GM19455 (cell line): Measurements from ENCODE around the gene RHBDF1.
A peak's percentile ranks its signal among the peaks of the same experiment; 100 is the strongest.

ENCODE experiments used
- ATAC-seq: cut with Tn5 transposase; IDR thresholded peaks from one replicate; pipeline ENCODE4 v1.9.1; 2021; ENCODE audit not compliant: unreplicated experiment

RHBDF1 gene

DNA sequence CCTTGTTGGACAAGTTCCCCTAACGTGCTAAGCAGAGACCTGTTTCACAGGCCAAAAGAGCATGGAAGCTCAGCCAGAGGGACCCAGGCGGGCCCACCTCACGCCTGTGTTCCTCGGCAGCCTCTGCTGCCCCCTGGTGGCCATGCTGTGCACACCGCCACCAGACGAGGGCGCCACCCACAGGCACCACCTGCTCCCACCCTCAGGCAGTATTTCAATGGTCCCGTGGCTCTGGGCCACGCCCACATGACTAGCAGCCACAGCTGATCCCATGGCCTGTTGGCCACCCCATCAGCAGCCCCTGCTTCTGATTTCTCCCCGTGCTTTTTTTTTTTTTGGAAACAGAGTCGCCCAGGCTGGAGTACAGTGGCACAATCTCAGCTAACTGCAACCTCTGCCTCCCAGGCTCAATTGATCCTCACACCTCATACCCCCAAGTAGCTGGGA, 24.5 kb upstream of the RHBDF1 start:
- no peak for ATAC-seq

- ATAC-seq = no peak
Observed at GRCh38 chr16:94918-95265, 22.5 kb upstream of the RHBDF1 start.

DNA sequence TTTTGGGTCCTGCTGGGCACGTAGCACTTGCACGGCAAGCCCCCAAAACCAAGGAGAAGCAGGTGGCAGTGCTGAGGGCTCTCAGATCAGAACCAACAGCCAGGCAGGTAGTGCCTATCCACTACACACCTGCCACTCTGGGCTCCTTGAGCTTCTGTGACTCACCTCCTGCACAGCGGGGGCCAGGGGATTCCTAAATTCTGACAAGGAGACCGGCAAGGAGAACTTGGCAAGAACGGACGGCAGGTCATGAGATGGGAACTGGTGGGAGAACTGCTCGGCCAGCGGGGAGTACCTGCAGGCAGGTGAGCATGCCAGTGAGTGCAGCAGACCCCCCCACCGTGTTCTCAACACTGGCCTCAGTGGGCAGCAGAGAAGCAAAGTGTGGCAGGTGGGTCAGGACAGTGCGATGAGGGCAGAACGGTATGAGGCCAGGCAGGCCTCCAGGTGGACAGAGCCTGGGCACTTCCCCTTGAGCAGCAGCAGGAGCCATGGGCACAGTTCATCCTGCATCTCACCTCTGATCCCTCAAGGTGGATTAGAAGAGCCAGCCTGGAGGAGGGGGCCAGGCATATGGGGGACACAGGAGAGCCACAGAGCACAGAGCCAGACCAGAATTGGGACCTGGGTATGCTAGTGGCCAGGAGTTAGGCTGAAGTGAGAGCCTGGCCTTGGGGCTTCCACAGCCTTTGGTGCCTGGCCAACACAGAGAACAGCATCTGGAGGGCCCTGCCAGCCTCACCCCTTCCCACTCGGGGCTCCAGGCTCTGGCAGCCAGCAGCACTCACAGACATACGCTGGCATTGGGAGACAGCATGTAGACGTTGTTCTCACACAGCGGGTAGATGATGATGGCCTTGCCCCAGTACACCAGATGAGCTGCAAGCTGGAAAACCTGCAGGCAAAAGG, 20.3 kb upstream of the RHBDF1 start:
- no peak for ATAC-seq

DNA sequence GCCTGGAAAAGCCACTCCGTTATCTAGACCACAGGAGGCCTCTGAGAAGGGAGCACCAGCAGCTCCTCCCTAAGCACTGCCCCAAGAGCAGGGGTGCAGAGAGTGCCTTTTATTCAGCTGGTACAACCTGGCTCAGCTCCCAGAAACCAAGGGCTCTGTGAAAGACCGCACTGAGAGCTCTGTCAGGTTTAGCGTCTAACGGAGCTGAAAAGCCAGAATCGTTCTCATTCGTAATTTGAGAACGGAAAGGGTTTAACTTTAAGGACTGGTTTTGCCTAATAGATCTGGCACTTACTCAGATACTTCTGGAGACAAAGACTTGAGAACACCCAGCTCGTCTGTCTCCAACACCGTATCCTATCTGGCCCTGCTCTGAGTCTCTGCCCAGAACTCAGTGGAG, 19.1 kb upstream of the RHBDF1 start:
- no peak for ATAC-seq

DNA sequence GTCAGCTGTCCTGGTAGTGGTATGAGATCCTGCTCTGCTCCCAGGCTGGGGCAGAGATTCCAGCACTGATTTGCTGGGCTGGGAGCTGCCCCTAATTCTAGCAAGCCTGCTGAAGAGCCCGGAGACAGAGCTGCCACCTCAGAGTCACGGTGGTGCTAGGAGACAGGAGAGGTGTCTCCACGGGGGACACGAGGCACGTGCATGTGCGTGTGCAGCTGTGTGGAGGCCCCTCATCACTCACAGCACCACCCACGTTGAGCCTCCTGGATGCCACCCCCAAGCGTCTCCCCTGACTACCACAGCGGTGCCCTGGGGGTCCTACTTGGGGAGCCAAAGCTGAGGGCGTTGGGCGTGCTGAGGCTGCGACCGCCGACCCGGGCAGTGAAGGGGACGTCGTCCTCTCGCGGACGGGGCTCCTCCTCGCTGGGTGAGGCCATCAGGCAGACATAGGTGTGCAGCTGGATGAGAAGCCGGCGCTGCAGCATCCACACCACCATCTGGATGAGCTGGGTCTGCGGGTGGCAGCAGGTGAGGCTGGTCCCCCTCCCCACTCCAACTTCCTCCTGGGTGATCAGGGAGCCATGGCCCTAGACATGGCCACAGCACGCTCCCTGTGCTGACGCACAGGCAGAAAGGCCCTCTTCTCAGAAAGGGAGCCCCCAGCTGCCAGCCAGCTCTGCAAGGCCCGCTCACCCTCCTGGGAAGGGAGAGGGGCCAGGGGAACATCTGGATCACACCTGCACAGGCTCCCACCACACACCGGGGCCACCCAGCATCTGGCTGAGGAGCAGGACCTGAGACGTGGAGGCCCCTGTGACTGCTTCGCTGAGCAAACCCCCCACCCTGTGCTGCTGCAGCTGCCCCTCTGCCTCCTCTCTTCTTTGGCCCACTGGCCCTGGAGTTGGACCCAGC, 17.2 kb upstream of the RHBDF1 start:
- no peak for ATAC-seq

DNA sequence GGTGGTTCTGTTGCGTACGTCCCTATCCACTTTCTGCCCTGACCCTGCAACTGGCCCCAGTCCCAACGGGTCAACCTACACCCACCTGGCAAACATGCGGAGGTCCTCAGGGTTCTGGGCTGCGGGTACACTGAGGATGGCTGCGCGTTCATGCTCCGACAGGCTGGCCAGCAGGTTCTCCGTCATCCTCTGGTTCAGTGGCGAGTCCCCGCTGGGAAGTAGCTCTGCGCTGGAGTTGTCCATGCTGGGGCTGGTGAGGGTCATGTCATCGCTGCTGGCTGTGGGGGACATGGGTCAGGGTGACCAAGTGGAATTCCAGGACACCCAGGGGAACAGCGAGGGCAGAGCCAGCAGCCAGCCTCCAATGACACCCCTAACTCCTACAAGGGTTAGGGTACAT, 16.2 kb upstream of the RHBDF1 start:
- ATAC-seq = no peak

DNA sequence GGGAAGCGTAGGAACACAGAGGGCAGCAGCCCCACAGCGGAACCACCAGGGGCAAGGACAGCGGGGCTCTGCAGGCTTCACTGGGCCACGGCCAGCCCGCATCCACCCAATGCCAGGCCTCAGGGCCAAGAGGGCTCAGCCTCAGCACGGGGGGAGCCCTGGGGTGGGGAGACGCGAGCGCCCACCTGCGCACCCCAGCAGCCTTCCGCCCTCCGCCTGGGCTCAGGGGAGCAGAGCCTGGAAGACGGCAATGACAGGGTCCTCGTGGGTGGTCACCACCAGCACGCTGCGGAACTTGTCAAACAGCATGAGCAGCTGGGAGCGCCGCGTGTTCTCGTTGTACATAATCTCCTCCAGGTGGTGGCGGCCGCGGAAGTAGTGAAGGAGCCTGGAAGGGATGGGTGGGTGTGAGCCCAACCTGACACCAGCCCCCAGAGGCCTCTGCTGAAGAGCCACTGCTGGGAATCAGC, 14.1 kb upstream of the RHBDF1 start:
- no peak for ATAC-seq

DNA sequence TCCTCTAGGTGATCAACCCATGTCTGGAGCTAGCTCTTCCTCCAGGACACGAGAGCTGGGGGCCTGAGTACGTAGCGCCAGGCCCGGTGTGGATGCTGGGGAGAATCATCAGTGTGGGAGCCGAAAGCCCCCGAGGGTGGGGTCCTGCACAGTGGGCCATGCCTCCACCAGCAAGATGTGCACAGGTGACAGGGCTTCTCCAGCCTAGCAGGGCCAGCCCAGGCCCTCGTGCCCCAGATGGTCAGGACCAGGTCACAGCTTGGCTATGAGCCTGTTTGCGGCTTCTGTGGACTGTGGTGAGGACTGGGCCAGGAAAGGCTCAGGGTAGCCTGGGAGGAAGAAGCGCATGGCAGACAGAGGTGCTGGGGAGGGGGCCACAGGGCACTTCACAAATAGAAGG, 13.4 kb upstream of the RHBDF1 start:
- no peak for ATAC-seq

DNA sequence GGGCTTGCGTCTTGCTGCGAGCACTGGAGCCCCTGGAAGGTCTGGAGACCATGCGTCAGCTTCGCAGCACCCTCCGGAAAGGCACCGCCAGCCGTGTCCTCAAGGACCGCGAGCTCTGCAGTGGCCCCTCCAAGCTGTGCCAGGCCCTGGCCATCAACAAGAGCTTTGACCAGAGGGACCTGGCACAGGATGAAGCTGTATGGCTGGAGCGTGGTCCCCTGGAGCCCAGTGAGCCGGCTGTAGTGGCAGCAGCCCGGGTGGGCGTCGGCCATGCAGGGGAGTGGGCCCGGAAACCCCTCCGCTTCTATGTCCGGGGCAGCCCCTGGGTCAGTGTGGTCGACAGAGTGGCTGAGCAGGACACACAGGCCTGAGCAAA, 13.0 kb upstream of the RHBDF1 start:
- ATAC-seq = no peak

DNA sequence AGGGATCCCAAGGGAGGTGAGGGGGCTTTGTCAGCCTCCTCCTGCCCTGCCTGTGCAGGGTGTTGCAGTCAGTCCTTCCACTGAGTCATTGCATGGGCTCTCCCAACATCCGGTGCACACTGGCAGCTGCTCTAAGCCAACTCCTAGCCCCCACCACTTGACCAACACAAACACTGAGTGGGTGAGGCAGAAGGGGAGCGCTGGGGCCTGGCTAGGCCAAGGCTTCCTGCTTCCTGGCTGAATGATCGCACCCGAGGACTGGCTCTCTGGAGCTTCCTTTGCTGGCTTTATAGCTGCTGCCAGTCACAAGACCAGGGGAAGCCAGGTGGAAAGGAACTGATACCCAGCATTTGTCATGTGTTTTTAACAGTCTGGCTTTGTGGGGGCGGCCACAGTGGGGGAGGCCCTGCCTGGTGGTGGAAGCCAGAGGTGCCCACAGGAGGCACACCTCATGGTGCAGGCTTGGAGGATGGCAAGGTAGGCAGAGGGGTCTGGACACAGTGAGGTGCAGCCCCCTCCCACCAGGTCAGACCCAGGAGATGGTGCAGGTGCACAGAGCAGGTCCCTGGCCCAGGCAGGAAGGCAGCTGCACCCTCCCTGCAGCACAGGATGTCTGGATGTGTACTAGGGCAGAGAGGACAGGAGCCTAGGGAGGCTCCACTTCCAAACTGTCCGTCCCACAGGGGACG, 12.4 kb upstream of the RHBDF1 start:
- ATAC-seq = no peak

DNA sequence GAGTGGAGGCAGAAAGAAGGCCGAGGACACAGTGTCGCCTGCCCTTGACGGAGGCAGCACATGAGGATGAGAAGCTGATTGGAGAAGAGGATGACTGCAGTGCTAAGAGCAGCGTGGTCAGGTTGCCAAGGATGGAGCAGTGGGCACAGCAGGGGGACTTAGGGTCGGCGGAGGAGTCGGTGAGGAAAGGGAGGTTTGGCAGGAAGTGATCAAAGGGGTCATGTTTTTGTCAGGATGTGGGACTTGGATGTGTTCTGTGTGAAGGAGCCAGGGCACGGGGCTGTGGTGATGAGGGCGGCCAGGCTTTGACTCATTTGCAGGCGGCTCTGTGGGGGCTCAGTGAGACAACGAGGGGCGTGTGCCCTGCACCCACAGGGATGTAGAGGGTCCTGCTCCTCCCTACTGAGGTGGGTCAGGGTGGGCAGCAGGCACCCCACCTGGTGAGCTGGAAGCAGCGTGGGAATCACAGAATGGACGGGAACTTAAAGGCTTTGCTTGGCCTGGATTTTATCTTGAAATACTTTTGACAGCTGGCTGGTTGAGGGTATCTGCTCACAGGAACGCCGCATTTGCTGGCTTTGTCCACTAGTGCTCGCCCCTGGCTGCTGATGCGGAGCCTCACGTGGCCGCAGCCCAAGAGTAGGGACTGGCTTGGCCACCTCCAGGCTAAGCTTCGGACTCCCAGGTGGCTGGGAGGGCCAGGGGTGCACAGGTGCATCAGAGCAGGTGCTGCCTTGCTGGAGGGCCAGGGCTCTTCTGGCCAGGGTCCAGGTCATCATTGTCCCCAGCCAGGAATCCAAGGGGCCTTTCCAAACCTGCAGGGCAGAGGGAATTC, 11.6 kb upstream of the RHBDF1 start:
- no peak for ATAC-seq

DNA sequence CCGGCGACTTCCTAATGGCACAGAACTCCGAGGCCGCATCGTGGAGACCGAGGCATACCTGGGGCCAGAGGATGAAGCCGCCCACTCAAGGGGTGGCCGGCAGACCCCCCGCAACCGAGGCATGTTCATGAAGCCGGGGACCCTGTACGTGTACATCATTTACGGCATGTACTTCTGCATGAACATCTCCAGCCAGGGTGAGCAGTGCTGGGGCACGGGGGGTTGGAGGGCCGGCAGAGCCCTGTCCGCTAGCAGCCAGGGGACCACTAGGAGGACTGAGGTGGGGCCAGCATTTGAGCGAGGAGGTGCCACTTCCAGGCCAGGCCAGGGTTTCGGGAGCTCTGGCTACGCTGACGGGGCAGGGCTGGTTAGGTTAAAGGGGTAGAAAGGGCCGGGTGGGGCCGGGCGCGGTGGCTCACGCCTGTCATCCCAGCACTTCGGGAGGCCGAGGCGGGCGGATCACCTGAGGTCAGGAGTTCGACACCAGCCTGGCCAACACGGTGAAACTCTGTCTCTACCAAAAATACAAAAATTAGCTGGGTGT, 10.7 kb upstream of the RHBDF1 start:
- no peak for ATAC-seq

GRCh38 chr16:79151-80054, 7.0 kb upstream of the RHBDF1 start:
- ATAC-seq = no peak

GRCh38 chr16:78444-79150, 6.2 kb upstream of the RHBDF1 start:
- no peak for ATAC-seq

DNA sequence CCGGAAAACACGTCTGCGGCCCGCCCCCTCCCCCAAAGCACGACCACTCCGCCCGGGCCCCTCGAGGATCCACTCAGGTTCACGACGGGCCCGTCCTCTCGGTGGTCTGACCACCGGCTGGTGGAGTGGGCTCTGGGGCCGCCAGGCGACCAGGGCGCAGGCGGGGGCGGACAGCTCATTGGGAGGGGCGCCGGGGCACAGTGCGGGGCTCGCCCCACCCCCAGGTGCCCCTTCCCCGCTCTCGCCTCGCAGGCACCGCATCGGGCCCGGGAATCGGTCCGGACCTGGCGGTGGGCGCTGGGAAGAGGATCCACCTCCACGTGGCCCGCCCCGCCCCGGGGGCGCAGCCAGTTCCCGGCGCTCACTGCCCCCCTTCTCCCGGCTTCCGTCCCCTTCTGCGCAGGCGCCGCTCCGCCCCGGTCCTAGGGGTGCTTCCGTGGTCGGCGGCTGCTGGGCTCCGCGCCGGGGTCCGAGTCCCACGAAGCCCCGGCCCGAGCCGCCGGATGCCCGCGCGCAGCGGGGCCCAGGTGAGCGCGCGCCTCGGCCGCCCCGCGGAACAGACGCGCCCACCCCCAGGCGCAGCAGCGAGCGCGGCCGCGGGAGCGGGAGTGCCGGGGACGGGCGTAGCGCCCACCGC, 5.5 kb upstream of the RHBDF1 start, which contains the start of gene MPG:
MPG (plus strand) TSS at position 419 of the 637 bp plus-strand sequence; CDS start at position 504, 85 bp downstream.
- ATAC-seq = peak; percentile 68

DNA sequence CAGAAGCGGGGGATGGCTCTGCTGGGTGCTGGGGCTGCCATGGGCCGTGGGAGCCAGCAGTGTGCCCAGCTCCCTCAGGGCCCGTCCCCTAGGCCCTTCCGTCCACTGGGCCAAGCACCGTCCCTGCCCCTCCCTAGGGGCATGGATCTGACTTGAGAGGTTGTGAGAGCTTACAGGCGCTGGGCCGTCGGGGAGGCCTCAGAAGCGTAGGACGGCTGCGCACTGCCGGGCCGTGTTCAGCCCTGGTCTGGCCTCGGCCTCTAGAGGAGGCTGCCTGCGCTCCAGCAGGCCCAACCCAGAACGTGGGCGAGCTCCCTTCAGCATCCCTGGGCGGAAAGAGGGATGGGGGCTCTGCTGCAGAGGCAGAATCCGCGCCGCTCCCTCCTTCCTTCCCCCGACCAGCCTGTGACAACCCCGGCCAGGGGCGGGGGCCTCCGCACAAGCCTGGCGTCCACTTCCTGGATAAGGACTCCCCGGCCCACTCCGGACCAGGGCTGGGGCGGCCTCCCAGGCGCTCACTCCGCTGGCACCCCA, 4.9 kb upstream of the RHBDF1 start:
- ATAC-seq = peak; percentile 34

- ATAC-seq = no peak
Observed at GRCh38 chr16:76535-77272, 4.3 kb upstream of the RHBDF1 start.
